BJ (cell line): Measurements from ENCODE around the gene BPIFB4. TPM values are rescaled to one million over a fixed set of nuclear protein-coding genes. Genes with fewer than 3 reads are reported as not detected.

Experiments
- CTCF ChIA-PET: fragments of 350-600 bp; formaldehyde crosslinking; extraction: SDS; loops from one replicate; lab custom pipeline; 2021; ENCODE audit warnings: antibody characterized with exemption, inconsistent platforms; lab: Yijun Ruan, JAX
- POLR2A ChIA-PET: fragments of 300-600 bp; sonication (Branson Sonifier 250); formaldehyde crosslinking; extraction: SDS; loops from one replicate; lab custom pipeline; 2021; ENCODE audit warnings: antibody characterized with exemption; lab: Charles Lee
- DNase-seq: peaks from one replicate; pipeline ENCODE4 v3.0.0-alpha.2; 2011; ENCODE audit warnings: low read depth
- H3K27me3 ChIP-seq: 2 replicates; pipeline ENCODE4 v1.6.0; 2011; ENCODE audit warnings: low read length; ENCODE audit not compliant: control insufficient read depth, insufficient read depth
- H3K36me3 ChIP-seq: 2 replicates; pipeline ENCODE4 v1.5.1; 2011; ENCODE audit warnings: low read length; ENCODE audit not compliant: control insufficient read depth, insufficient read depth
- H3K4me3 ChIP-seq: 2 replicates; pipeline ENCODE4 v1.5.1; 2011; ENCODE audit warnings: low read depth, mild to moderate bottlenecking, control low read depth, low read length
- CTCF ChIP-seq: IDR thresholded peaks from 2 replicates; pipeline ENCODE4 v1.5.1; 2011; ENCODE audit warnings: low read depth, mild to moderate bottlenecking, control low read depth, inconsistent platforms, low read length, moderate library complexity; ENCODE audit not compliant: insufficient read depth
- polyA plus RNA-seq: library from polyadenylated mRNA; depleted of rRNA; stranded (reverse); fragments of >200 nt; gene quantifications from 2 replicates; pipeline ENCODE4 v1.2.3, GENCODE V29; 2011

The BPIFB4 gene
- polyA plus RNA-seq, 1 experiment: not detected

- Histone ChIP-seq H3K4me3 (no peak overlapping the region), H3K27me3 (no peaks in the 10 kb centered on the region), H3K36me3 (no peaks in the 10 kb centered on the region)
- ChIA-PET POLR2A (no interaction called here), CTCF (no interaction called here)
- no peak for TF ChIP-seq CTCF
- no peak for DNase-seq
Measured at GRCh38 chr20:33033381-33033780, 46.1 kb upstream of the BPIFB4 start.

- CTCF ChIA-PET: no interaction called here
- Histone ChIP-seq H3K36me3 (no peaks in the 10 kb centered on the region), H3K27me3 (no peaks in the 10 kb centered on the region), H3K4me3 (no peak overlapping the region)
- POLR2A ChIA-PET: no interaction called here
- DNase-seq: no peak
- TF ChIP-seq CTCF: no peak
Measured at GRCh38 chr20:33034115-33034514, 45.3 kb upstream of the BPIFB4 start.

GRCh38 chr20:33034901-33035492 is 44.4 kb upstream of the BPIFB4 start:
- Histone ChIP-seq H3K4me3 (no peak overlapping the region), H3K36me3 (no peaks in the 10 kb centered on the region), H3K27me3 (no peaks in the 10 kb centered on the region)
- POLR2A ChIA-PET: no interaction called here
- DNase-seq: no peak
- CTCF ChIA-PET: no interaction called here
- TF ChIP-seq CTCF: no peak

- POLR2A ChIA-PET: no interaction called here
- no peak for DNase-seq
- H3K36me3 ChIP-seq: no peaks in the 10 kb centered on the region
- no peak for TF ChIP-seq CTCF
- no peak overlapping the region for H3K4me3 ChIP-seq
- H3K27me3 ChIP-seq: no peaks in the 10 kb centered on the region
- CTCF ChIA-PET: no interaction called here
Measured at GRCh38 chr20:33037456-33037855, 42.0 kb upstream of the BPIFB4 start.

- Histone ChIP-seq H3K36me3 (no peaks in the 10 kb centered on the region), H3K4me3 (no peak overlapping the region), H3K27me3 (no peaks in the 10 kb centered on the region)
- no peak for DNase-seq
- ChIA-PET CTCF (no interaction called here), POLR2A (no interaction called here)
- TF ChIP-seq CTCF: no peak
Measured at GRCh38 chr20:33038243-33038642, 41.2 kb upstream of the BPIFB4 start.
